Measurements from ENCODE around the gene MRPL23.

Gene MRPL23

DNA sequence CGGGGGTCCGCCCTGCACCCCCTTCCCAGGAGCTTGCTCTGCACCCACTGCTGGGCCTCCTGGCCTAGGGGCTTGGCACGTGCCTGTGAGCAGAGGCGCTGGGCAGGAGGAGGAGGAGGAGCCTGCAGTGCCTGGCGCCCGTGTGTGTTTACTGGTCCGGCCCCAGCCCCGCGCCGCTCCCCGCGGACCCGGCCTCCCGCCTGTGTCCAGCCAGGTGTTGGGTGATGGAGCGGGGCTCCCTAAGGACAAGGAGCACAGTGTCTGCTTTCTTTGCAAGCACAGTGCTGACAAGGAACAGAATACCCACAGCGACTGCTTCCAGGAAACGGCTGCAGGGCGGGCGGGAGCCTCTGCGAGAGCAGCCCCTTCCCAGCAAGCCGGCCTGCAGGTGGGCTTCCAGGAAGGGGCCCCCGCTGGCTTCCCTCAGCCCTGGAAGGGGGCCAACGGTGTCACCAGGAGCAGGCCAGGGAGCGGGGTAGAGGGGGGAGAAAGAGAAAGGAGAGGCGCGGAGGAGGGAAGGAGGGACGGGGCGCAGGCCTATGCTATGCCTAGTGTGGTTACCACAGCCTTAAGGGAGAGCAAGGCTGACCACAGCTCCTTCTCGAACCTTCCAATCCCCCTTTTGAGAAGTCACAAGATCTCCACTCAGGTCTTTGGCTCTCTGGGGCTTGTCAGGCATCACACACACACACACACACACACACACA is 43.9 kb downstream of the MRPL23 start:
- DNase-seq (ENCODE audit: low read depth) = no peak

DNA sequence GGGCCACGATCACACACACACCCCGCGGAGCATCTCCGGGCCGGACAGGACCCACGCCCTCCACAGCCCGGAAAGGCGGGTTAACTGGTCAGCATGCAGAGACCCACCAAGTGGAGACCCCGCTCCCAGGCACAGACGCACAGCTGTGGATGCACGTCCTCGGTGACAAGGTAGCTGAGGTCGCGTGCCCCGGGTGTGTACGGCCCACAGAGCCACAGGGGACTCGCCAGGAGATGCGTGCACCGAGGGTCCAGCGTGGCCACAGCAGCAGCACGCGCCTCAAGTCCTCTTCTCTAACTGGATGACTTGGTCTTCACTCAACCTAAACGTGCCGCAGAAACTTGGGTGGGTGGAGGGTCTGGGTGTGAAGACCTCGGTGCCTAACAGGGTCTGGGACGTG is 45.0 kb downstream of the MRPL23 start:
- no peak for DNase-seq (ENCODE audit: low read depth)

GRCh38 chr11:1994121-1994520 is 47.0 kb downstream of the MRPL23 start:
- no peak for DNase-seq (ENCODE audit: low read depth)

- no peak for DNase-seq (ENCODE audit: low read depth)
Measured at GRCh38 chr11:1997755-1998154, 50.6 kb downstream of the MRPL23 start, which contains the start of gene H19. TSS of gene H19 (minus strand) at chr11:1997842.

- no peak for DNase-seq (ENCODE audit: low read depth)
Measured at GRCh38 chr11:1998290-1998689, 51.2 kb downstream of the MRPL23 start.

DNA sequence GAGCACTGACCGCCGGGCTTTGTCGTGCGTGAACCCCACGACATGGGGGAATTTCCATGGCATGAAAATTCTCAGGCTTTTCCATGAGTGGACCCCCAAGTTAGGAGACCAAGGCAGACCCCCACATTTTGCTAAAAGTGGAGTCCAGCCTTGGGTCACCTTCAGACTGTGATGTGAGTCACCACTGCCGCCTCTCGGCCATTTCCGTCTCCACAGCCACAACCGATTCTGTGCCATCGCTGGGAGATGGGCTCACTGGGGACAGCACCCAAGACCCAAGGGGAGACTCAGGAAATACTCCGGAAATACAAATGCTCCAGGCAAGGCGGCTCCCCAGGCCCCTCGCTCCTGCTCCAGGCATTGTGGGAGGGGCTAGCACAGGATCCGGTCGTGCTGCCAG is 51.7 kb downstream of the MRPL23 start:
- DNase-seq (ENCODE audit: low read depth) = no peak

GRCh38 chr11:2002042-2002776 is 55.1 kb downstream of the MRPL23 start:
- DNase-seq (ENCODE audit: low read depth) = no peak

DNA sequence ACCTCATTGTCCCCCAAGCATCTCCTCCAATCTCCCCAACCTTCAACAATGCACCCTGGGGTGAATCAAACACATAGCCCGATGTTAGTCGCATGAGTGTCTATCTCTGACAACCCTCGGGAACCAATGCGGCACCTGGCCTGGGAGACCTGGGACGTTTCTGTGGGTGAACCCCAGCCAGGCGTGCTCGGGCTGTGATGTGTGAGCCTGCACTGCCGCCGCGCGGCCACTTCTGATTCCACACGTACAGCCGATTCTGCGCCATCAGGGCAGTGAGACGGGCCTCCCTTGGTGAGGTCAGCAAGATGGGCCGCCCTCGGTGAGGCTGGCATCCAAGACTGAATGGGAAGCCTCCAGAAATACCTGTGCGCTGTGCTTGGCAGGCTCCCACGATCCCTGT is 55.7 kb downstream of the MRPL23 start:
- no peak for DNase-seq (ENCODE audit: low read depth)

DNA sequence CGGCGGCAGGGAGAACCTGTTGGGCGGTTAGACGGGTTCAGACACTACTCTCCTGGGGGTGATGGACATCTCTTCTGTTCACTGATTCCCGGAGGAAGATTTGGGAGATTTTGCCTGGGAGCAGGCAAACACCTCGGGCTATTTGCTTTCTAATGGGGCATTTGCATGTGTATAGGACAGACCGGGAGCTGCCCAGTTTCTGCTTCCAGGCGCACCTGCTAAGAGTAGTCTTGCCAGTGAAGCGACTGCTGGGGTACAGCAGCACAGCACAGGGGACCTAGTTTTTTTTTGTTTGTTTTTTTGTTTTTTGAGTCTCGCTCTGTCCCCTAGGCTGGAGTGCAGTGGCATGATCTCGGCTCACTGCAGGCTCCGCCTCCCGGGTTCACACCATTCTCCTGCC is 57.3 kb downstream of the MRPL23 start:
- no peak for DNase-seq (ENCODE audit: low read depth)

Data from stimulated activated CD8-positive, alpha-beta memory T cell treated with anti-CD3 and anti-CD28 coated beads, Interleukin-12 subunit alpha, Interleukin-12 subunit beta, amount 100 ng/mL, for 4 hours (primary cell).